ENCODE measurements around the gene LMX1B.

DNA sequence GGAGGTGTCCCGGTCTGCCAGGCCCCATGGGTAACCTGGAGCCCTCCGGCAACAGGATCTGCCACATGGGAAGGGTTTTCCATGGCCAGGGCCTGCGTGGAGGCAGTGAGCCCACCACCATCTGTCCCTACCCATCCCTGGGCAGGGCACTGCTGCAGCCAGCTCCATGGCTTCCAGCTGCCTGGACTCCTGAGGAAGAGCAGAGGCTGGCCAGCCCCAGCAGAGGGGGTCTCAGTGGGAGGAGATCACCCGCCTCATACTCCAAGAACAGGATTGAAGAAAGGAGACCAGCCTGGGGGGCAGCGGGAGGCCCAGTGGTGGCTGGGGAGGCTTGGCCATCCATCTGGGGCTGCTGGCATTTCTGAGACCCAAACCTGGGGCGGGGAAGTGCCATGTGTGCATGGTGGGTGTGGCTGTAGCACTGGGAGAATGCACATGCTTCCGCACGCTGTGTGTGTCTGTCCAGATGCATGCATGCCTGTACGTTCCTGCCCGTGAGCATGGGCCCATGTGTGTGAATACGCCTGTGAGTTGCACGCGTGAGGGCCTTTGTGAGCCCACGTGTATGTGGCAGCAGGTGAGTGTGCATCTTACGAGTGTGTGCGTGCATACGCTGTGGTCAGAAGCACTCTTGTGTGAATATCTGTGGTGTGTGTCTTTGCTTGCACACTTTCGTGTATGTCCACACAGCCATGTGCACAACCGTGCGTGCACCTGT is 78.5 kb downstream of the LMX1B start:
- TF ChIP-seq EZH2phosphoT487 (IDR thresholded peaks at IDR 0.05; ENCODE audit: borderline replicate concordance, low read length): no peak
- TF ChIP-seq, protein P1, sequence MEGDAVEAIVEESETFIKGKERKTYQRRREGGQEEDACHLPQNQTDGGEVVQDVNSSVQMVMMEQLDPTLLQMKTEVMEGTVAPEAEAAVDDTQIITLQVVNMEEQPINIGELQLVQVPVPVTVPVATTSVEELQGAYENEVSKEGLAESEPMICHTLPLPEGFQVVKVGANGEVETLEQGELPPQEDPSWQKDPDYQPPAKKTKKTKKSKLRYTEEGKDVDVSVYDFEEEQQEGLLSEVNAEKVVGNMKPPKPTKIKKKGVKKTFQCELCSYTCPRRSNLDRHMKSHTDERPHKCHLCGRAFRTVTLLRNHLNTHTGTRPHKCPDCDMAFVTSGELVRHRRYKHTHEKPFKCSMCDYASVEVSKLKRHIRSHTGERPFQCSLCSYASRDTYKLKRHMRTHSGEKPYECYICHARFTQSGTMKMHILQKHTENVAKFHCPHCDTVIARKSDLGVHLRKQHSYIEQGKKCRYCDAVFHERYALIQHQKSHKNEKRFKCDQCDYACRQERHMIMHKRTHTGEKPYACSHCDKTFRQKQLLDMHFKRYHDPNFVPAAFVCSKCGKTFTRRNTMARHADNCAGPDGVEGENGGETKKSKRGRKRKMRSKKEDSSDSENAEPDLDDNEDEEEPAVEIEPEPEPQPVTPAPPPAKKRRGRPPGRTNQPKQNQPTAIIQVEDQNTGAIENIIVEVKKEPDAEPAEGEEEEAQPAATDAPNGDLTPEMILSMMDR (conservative IDR thresholded peaks at IDR 0.05; ENCODE audit: low read depth, low read length): no peak
- no peak for TF ChIP-seq EZH2 (IDR thresholded peaks at IDR 0.05; ENCODE audit: low read length, unreplicated experiment)
